GM23338 (cell line): Measurements from ENCODE around the gene WDR38. TPM values are rescaled to one million over a fixed set of nuclear protein-coding genes. Genes with fewer than 3 reads are reported as not detected.

ENCODE experiments used
- ATAC-seq: fragments of 200-7000 bp; cut with Tn5 transposase; 3 replicates; pipeline ENCODE4 v1.9.1; 2020
- DNase-seq: peaks from one replicate; pipeline ENCODE4 v3.0.0-alpha.2; 2015; ENCODE audit warnings: low spot score
- H2AFZ ChIP-seq: fragments of 200-600 bp; sonication (generic); 2 replicates; pipeline ENCODE4 v1.8.0; 2016; ENCODE audit warnings: antibody characterized with exemption, mild to moderate bottlenecking, moderate library complexity
- H3F3A ChIP-seq: fragments of 200-600 bp; sonication (generic); replicated peaks from 2 replicates; pipeline ENCODE4 v1.8.0; 2017; ENCODE audit warnings: antibody characterized with exemption, mixed run types, low read depth
- H3K27ac ChIP-seq: fragments of 200-600 bp; sonication (generic); 2 replicates; pipeline ENCODE4 v1.6.1; 2016; ENCODE audit warnings: low read depth
- H3K27me3 ChIP-seq: fragments of 200-600 bp; sonication (generic); 2 replicates; pipeline ENCODE4 v1.8.0; 2016; ENCODE audit warnings: mild to moderate bottlenecking, mixed run types, moderate library complexity; ENCODE audit not compliant: insufficient read depth
- H3K36me3 ChIP-seq: fragments of 200-600 bp; sonication (generic); 2 replicates; pipeline ENCODE4 v1.8.0; 2016; ENCODE audit warnings: mild to moderate bottlenecking; ENCODE audit not compliant: insufficient read depth
- H3K4me1 ChIP-seq: fragments of 200-600 bp; sonication (generic); 2 replicates; pipeline ENCODE4 v1.8.0; 2016; ENCODE audit warnings: mild to moderate bottlenecking, moderate library complexity; ENCODE audit not compliant: insufficient read depth
- H3K4me2 ChIP-seq: fragments of 200-600 bp; sonication (generic); 2 replicates; pipeline ENCODE4 v1.7.1; 2017; ENCODE audit warnings: mixed run types
- H3K4me3 ChIP-seq: fragments of 200-600 bp; sonication (generic); 2 replicates; pipeline ENCODE4 v1.6.1; 2016; ENCODE audit warnings: mixed run types
- H3K79me2 ChIP-seq: fragments of 200-600 bp; sonication (generic); replicated peaks from 2 replicates; pipeline ENCODE4 v1.8.0; 2017; ENCODE audit warnings: mild to moderate bottlenecking; ENCODE audit not compliant: insufficient read depth
- H3K9me2 ChIP-seq: fragments of 200-600 bp; sonication (generic); 2 replicates; pipeline ENCODE4 v1.8.0; 2017; ENCODE audit not compliant: insufficient read depth
- H4K20me1 ChIP-seq: fragments of 200-600 bp; sonication (generic); replicated peaks from 2 replicates; pipeline ENCODE4 v1.8.0; 2017; ENCODE audit warnings: mild to moderate bottlenecking; ENCODE audit not compliant: insufficient read depth
- H3K27ac Mint-ChIP-seq: 2 replicates; pipeline ENCODE4 v1.8.0; 2020; ENCODE audit warnings: inconsistent platforms, mild to moderate bottlenecking, moderate library complexity, mixed read lengths
- H3K27me3 Mint-ChIP-seq: 3 replicates; pipeline ENCODE4 v1.8.0; 2022; ENCODE audit warnings: low read depth, mild to moderate bottlenecking, moderate library complexity, mixed read lengths, inconsistent platforms; ENCODE audit not compliant: insufficient read depth, poor library complexity
- H3K36me3 Mint-ChIP-seq: 3 replicates; pipeline ENCODE4 v1.8.0; 2021; ENCODE audit warnings: low read depth, mild to moderate bottlenecking, inconsistent platforms, moderate library complexity, mixed read lengths
- H3K4me1 Mint-ChIP-seq: 3 replicates; pipeline ENCODE4 v1.8.0; 2020; ENCODE audit warnings: mild to moderate bottlenecking, inconsistent platforms, mixed read lengths
- H3K4me3 Mint-ChIP-seq: 3 replicates; pipeline ENCODE4 v1.8.0; 2021; ENCODE audit warnings: moderate library complexity, mild to moderate bottlenecking, inconsistent platforms, mixed read lengths
- H3K9me3 Mint-ChIP-seq: 3 replicates; pipeline ENCODE4 v1.8.0; 2020; ENCODE audit warnings: moderate library complexity, mild to moderate bottlenecking, inconsistent platforms, mixed read lengths
- CREB1 ChIP-seq: fragments of 250-450 bp; sonication (Bioruptor Pico); IDR thresholded peaks from 2 replicates; pipeline ENCODE4 v1.5.0; 2020; ENCODE audit warnings: low read depth, mild to moderate bottlenecking, moderate library complexity
- EZH2 ChIP-seq: fragments of 200-600 bp; sonication (generic); IDR thresholded peaks from one replicate; pipeline ENCODE4 v1.8.0; 2017; ENCODE audit warnings: antibody characterized with exemption, mild to moderate bottlenecking, low read depth; ENCODE audit not compliant: unreplicated experiment
- EZH2phosphoT487 ChIP-seq: fragments of 200-600 bp; sonication (generic); IDR thresholded peaks from one replicate; pipeline ENCODE4 v1.8.1; 2018; ENCODE audit warnings: antibody characterized with exemption; ENCODE audit not compliant: unreplicated experiment
- JUNB ChIP-seq: IDR thresholded peaks from one replicate; pipeline ENCODE4 v1.6.1; 2016; ENCODE audit warnings: antibody characterized with exemption; ENCODE audit not compliant: unreplicated experiment
- NANOG ChIP-seq: IDR thresholded peaks from 2 replicates; pipeline ENCODE4 v1.6.1; 2016; ENCODE audit warnings: antibody characterized with exemption, borderline replicate concordance
- POLR2AphosphoS5 ChIP-seq: IDR thresholded peaks from 2 replicates; pipeline ENCODE4 v1.6.1; 2016; ENCODE audit warnings: antibody characterized with exemption, low read depth
- REST ChIP-seq: IDR thresholded peaks from one replicate; pipeline ENCODE4 v1.6.1; 2018; ENCODE audit warnings: antibody characterized with exemption; ENCODE audit not compliant: unreplicated experiment
- STAT1 ChIP-seq: IDR thresholded peaks from one replicate; pipeline ENCODE4 v1.6.1; 2016; ENCODE audit warnings: antibody characterized with exemption; ENCODE audit not compliant: unreplicated experiment
- ZNF114 ChIP-seq: fragments of 250-450 bp; sonication (Bioruptor Pico); IDR thresholded peaks from 2 replicates; pipeline ENCODE4 v1.5.0; 2020; ENCODE audit warnings: mild to moderate bottlenecking, moderate library complexity
- ZNF331 ChIP-seq: fragments of 250-450 bp; sonication (Bioruptor Pico); IDR thresholded peaks from 2 replicates; pipeline ENCODE4 v1.5.0; 2020; ENCODE audit warnings: low read depth, mild to moderate bottlenecking, moderate library complexity
- ZNF462 ChIP-seq: fragments of 250-450 bp; sonication (Bioruptor Pico); IDR thresholded peaks from 2 replicates; pipeline ENCODE4 v1.5.0; 2020; ENCODE audit warnings: mild to moderate bottlenecking, moderate library complexity
- polyA plus RNA-seq: library from polyadenylated mRNA; unstranded; fragments of >200 nt; fragmentation: Nextera tagmentation; extraction: Ambion mirVana; gene quantifications from 2 replicates; pipeline ENCODE4 v1.2.1, GENCODE V29; 2016
- total RNA-seq: library from RNA; depleted of rRNA; stranded (reverse); fragments of >200 nt; shearing (Covaris generic); gene quantifications from 2 replicates; pipeline ENCODE4 v1.2.3, GENCODE V29; 2014
- TF ChIP-seq, protein P1 (sequence below), 2 experiments: fragments of 200-600 bp in 1 of 2; sonication (generic) in 1 of 2; conservative IDR thresholded peaks; 2 replicates each; pipeline versions ENCODE4 v1.5.1 to v1.6.1; 2016 to 2017; ENCODE audit warnings: antibody characterized with exemption in 2 of 2, low read depth in 2 of 2, mild to moderate bottlenecking in 2 of 2, moderate library complexity in 1 of 2
- TF ChIP-seq, protein P2 (sequence below): IDR thresholded peaks from 2 replicates; pipeline ENCODE4 v1.6.1; 2016; ENCODE audit warnings: antibody characterized with exemption

The WDR38 gene
- total and polyA plus RNA-seq, 2 experiments from 2014 or later: not detected

GRCh38 chr9:124869986-124870560 lies 16.8 kb downstream of the WDR38 start:
- peaks cover 33% of the 10 kb centered on the region for H3K4me1 ChIP-seq
- peak overlapping the region; percentile 94 for H3K4me3 Mint-ChIP-seq
- H3K36me3 ChIP-seq: no peaks in the 10 kb centered on the region; the same call in 1 of the 2 replicates
- H3K27ac ChIP-seq: peak overlapping the region; percentile 86; the same call in 1 of the 2 replicates
- peaks cover 51% of the 10 kb centered on the region for H4K20me1 ChIP-seq
- peaks cover 36% of the 10 kb centered on the region for H3K36me3 Mint-ChIP-seq
- H2AFZ ChIP-seq: no peak overlapping the region
- peaks cover 74% of the 10 kb centered on the region for H3K79me2 ChIP-seq
- no peak for TF ChIP-seq STAT1
- TF ChIP-seq POLR2AphosphoS5: no peak
- no peak for TF ChIP-seq EZH2phosphoT487
- TF ChIP-seq EZH2: no peak
- TF ChIP-seq ZNF114 (CRISPR knock-in tag): no peak
- TF ChIP-seq ZNF331 (CRISPR knock-in tag): no peak
- TF ChIP-seq, protein P1, sequence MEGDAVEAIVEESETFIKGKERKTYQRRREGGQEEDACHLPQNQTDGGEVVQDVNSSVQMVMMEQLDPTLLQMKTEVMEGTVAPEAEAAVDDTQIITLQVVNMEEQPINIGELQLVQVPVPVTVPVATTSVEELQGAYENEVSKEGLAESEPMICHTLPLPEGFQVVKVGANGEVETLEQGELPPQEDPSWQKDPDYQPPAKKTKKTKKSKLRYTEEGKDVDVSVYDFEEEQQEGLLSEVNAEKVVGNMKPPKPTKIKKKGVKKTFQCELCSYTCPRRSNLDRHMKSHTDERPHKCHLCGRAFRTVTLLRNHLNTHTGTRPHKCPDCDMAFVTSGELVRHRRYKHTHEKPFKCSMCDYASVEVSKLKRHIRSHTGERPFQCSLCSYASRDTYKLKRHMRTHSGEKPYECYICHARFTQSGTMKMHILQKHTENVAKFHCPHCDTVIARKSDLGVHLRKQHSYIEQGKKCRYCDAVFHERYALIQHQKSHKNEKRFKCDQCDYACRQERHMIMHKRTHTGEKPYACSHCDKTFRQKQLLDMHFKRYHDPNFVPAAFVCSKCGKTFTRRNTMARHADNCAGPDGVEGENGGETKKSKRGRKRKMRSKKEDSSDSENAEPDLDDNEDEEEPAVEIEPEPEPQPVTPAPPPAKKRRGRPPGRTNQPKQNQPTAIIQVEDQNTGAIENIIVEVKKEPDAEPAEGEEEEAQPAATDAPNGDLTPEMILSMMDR (conservative IDR thresholded peaks at IDR 0.05; ENCODE audit: low read depth in 2 of 2): no peak
- TF ChIP-seq NANOG: no peak
- TF ChIP-seq, protein P2, sequence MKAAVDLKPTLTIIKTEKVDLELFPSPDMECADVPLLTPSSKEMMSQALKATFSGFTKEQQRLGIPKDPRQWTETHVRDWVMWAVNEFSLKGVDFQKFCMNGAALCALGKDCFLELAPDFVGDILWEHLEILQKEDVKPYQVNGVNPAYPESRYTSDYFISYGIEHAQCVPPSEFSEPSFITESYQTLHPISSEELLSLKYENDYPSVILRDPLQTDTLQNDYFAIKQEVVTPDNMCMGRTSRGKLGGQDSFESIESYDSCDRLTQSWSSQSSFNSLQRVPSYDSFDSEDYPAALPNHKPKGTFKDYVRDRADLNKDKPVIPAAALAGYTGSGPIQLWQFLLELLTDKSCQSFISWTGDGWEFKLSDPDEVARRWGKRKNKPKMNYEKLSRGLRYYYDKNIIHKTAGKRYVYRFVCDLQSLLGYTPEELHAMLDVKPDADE: no peak
- no peak for TF ChIP-seq JUNB
- no peak for TF ChIP-seq ZNF462
- TF ChIP-seq CREB1 (CRISPR knock-in tag): no peak
- no peak for TF ChIP-seq REST
- no peak for ATAC-seq
- peaks cover 47% of the 10 kb centered on the region for H3K4me1 Mint-ChIP-seq
- no peak for DNase-seq
- no peaks in the 10 kb centered on the region for H3K9me2 ChIP-seq
- peaks cover 15% of the 10 kb centered on the region for H3F3A ChIP-seq
- H3K4me3 ChIP-seq: peak overlapping the region; percentile 99
- no peaks in the 10 kb centered on the region for H3K27me3 ChIP-seq
- H3K9me3 Mint-ChIP-seq: no peaks in the 10 kb centered on the region
- peak overlapping the region; percentile 98 for H3K4me2 ChIP-seq
- peaks cover 14% of the 10 kb centered on the region for H3K27me3 Mint-ChIP-seq
- H3K27ac Mint-ChIP-seq: peak overlapping the region; percentile 76
